Effector CD8-positive, alpha-beta T cell (primary cell): Measurements from ENCODE around the gene PHF2.

Experiments
- DNase-seq: peaks from one replicate; lab custom pipeline; 2025; lab: John Stamatoyannopoulos, UW

PHF2 gene

DNA sequence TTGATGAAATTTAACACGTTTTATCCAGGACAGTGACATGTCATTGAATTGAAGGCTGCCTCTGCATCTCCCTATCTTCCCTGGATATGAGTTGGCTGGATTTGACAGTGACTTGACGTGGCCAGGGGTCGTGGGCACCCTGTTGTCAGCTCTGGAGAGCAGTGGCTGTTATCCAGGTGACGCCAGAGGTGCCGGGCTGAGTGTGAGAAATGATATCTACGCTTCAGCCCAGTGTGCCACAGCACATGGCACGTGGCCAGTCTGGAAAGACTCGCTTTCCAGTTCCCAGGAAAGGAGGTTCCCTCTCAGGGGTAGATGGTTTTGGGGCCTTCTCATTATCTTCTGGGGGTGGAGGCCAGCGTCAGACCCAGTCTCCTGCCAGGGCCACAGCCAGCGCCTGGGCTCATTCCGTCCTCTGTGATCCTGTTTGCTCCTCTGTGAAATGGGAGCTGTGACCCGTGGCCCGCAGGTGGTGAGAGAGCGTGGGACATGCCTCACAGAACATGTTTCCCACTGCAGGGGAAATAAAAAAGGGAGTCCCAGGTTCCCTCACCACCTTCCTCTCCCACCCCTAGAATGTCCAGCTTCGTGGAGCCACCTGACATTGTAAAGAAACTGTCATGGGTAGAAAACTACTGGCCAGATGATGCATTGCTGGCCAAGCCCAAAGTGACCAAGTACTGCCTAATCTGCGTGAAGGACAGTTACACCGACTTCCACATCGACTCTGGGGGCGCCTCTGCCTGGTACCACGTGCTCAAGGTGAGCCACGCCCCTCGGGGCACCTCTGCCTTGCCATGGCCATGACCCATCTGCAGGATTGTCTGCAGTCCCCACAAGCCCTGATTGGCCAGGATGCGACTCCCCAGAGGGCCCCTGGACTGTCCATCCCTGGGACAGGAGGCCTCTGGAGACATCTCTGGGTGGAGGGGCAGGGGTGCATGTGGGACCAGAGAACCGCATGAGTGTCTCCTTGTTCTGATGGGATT lies 76.5 kb downstream of the PHF2 start:
- DNase-seq = no peak

DNA sequence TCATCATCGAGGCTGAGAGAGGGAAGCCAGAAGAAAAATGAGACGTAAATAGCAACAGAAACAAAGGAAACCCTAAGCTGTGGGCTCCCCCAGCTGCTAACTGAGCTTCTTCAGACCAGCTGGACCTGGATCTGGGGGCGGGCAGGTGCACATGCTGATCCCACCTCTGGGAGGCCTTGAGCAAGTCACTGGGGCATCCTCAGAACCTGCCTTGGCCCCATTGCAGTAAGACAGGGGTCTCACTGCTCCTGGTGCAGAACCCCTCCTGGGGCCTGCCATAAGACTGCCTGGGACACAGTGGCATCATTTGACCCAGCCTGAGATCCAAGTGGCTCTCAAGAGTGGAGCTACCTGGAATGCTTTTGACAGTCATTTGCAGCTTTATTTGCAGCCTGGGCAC lies 77.4 kb downstream of the PHF2 start:
- no peak for DNase-seq

DNA sequence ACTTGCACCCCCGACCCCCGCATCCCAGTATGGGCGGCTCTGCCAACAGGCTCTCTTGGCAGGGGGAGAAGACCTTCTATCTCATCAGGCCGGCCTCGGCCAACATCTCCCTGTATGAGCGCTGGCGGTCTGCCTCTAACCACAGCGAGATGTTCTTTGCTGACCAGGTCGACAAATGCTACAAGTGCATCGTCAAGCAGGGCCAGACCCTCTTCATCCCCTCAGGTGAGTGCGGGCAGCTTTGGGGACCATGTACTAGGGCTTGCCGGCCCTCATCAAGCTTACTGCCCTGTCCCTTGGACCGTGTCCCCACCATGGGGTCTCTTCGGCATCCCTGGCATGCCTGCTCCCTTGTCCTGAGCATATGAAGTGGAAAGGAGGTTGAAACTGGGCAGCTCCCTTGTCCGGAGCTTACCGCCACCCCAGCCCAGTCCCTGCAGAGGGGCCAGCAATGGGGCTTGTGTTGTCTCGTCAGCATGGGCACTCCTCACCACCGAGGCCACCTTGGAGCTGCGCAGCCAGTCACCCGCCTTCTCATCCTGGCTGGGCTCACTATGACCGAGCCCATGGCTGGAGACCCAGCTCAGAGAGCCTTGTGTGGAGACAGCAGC lies 78.1 kb downstream of the PHF2 start:
- DNase-seq = no peak

DNA sequence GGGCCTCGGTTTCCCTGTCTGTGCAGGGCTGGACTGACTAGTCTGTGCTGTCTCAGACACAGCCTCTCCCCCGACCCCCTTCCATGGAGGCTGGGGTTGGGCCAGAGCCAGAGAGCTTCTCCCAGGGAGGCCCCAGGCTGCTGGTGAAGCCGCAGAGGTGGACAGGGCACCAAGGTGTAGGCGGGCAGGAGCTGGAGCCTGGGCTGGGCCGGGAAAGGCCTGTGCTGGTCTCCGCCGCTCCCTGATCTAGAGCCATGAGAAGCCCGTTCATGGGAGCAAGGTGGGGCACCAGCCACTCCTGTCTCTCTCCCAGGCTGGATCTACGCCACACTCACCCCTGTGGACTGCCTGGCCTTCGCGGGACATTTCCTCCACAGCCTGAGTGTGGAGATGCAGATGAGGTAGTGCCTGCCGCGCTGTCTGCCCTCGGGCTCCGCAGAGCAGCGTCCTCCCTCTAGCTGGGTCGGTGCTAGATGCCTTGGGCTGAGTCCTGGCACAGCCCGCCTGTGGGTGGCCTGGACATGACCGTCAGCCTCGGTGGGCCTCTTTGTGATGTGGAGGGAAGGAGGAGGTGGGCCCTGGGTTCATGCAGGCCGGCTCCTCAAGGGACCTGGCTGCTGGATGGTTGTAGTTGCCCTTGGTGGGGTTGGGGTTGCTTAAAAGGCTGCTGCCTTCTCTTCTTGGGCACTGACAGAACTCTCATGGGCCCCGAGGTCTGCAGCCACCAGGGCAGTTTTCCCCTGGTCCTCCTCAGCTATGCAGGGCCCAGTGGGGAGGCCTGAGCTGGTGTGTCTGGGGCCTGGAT lies 79.4 kb downstream of the PHF2 start:
- no peak for DNase-seq

DNA sequence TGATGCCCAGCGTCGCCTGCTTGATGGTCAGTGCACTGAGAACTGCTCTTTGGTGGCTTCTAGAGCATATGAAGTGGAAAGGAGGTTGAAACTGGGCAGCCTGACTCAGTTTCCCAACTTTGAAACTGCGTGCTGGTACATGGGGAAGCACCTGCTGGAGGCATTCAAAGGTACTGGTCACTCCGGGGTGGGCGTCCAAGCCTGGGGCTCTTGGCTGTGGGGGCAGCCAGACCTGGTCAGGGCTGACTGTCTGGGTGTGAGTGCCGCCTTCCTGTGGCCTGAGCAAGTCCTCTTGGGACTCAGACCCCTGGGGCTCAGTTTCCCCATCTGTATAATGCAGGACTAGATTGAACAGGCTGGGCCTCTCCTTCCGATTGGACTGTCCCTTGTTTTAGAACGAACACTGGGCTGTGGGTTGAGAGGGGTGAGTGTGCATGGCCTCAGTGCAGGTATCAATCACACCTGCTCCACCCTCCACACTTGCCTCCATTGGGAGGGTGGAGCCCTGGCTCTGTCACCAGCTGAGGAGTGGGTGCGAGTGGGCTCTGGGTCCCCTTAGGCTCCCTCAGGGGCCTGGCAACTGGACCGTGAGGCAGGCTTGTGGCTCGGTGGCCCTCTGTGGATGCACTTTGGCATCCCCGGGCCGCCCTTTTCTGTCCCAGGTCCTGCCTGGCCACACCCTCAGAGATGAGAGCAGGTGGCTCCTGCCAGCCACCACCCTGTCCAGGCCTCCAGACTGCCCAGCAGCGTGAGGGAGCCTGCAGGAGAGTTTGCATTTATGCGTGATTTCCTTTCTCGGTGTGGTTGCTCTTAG lies 80.2 kb downstream of the PHF2 start:
- DNase-seq = no peak

DNA sequence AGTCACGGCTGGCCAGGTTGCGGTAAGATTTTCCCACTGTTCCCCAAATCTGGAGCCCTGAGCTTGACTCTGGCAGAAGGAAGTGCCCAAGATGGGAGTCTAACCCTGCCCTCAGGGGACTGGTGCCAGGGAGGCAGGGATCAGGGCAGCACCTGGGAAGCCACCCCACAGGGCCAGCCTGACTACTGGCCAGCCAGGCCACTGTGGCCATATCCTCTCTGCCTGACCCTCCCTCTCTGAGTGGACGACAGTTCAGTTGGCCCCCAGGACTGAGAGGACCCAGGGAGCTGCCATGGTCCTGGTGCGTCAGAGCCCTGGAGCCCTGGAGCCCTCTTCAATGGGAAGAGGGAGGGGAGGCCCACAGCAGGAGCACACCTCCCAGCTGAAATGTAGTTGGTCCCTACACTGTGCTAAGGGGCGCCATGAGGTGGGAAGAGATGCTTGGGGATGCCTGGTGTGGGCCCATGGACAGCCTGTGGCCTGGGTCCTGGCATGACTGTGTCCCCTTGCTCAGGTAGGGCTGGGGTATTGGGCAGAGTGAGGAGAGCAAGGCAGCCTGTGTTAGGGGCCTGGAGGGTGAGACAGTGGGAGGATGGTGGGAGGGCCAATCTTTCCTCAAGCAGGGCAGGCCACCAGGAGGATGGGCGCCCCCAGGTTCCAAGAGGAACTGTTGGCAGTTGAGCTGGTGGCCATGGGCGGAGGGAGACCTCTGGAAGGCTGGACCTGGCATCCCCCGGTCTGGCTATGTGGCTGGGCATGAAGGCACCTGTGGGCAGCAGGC lies 81.1 kb downstream of the PHF2 start:
- no peak for DNase-seq

DNA sequence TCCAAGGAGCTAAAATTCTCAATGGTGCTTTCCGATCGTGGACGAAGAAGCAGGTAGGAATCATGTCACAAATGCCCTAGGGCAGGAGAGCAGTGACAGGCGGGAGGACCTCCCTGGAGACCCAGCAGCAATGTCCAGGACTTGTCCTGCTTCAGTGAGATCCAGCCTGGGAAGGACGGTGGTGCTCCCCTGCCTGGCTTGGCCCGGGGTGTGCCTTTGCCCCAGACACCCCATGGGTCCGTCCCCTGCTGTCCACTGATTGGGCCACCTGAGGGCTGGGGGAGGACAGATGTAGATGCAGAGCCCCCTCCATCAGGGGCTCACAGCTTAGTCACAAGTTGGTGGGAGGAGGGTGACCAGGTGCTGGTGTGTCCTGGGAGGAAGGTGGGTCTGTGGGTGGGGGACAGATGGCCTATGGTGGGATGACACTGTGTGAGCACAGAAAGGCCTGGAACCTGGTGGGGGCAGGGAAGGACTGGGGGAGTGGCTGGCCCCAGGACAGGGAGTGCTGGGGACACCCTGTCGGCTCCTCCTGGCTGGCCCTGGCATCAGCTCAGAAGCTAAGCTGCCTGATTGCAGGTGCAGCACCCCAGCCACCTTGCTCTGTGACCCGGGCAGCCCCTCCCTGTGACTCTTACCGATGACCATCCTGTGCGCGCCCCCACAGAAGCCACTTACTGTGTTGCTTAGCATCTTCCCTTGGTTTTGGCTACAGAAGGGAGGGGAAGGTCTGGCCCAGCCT lies 82.0 kb downstream of the PHF2 start:
- no peak for DNase-seq

DNA sequence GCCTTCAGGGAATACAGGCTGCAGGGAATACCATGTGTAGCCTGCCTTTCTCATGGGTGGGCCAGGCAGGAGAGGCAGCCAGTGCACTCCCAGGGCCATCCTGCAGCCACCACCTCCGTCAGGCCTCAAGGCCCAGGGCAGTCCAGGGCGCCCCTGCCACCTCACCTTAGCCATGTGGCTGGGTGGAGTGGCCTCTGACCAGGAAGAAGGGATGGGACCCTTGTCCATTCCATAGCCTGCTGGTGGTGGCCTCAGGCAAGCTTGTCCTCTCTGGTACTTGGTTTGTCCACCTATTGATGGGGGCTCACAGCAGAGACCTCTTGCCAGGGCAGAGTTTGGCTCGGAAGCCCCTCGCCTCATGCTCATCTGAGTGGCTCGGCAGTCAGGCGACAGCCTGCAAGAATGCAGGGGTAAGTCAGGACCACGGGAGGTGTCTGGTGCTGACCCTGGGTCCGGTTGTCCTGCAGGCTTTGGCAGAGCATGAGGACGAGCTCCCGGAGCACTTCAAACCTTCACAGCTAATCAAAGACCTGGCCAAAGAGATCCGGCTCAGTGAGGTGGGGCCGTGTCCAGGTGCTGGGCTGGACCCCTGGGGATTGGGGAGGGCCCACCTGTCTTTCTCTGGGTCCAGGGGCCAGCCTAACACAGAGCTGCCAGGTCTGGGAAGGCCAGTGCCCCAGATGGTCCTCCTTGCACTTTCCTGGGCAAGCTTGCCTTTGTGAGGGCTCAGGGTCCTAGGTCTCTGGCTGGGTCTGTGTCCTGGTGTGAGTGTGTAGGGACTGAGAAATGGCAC lies 82.9 kb downstream of the PHF2 start:
- DNase-seq = no peak

DNA sequence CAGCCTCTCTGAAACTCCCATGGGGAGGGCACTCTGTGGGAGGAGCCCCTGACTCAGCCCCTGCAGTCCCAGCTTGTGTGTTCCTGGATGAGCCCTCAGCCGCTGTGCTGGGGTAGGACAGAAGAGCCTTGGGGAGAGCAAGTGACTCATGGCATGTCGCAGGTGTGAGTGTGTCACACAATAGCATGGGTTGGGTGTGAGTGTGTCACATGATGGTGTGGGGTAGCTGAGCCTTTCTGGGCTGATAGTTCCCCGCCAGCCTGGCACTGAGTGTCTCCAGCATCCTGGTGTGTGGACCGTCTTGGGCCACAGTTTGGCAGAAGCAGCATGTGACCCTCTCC lies 83.4 kb downstream of the PHF2 start:
- no peak for DNase-seq

DNA sequence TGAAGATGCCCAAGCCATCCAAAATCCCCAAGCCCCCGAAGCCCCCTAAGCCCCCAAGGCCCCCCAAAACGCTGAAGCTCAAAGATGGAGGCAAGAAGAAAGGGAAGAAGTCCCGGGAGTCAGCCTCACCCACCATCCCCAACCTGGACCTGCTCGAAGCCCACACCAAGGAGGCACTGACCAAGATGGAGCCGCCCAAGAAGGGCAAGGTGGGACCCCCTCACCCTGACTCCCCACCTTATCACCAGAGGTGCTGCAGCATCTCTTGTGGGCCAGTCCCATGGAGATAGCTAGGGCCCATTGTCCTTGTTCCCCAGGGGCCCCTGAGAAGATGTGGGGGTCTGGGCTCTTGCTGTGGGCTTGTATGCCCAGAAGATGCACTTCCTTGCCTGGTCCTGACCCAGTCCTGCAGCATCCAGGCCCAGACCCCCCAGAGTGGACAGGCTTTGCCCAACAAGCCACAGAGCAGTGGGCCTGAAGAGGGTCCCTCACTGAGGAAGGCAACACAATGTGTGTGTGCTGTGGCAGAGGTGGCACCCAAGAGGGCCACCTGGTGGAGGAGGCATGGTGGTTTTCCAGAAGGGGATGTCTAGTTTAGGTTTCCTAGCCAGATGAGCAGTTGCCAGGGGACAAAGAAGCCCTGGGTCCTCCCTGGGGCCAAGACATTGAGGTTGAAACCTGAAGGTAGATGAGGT lies 84.1 kb downstream of the PHF2 start:
- no peak for DNase-seq

DNA sequence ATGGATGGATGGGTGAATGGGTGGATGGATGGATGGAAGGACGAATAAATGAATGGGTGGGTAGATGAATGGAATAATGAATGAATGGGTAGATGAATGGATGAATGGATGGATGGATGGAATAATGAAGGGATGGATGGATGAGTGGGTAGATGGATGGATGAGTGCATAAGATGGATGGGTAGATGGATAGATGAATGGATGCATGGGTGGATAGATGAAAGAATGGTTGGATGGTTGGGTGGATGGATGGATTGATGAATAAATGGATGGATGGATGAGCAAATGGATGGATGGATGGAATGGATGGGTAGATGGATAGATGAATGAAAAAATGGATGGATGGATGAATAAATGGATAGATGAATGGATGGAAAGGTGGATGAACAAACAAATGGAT lies 85.2 kb downstream of the PHF2 start:
- no peak for DNase-seq

DNA sequence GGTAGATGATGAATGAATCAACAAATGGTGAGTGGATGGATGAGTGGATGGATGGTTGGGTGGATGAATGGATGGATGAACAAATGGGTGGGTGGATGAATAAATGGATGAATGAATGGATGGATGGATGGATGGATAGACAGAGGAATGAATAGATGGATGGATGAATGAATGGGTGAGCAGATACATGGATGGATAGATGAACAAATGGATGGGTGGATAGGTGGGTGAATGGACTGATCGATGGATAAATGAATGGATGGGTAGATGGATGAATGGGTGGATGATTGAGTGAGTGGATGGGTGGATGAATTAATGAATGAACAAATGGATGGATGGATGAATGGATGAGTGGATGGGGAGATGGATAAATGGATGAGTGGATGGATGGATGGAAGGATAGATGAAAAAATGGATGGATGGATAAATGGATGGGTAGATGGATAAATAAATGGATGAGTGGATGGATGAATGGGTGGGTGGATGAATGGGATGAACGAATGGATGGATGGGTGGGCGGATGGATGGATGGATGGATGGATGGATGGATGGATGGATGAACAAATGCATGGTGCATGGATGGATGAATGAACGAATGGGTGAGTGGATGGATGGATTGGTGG lies 85.7 kb downstream of the PHF2 start:
- no peak for DNase-seq

DNA sequence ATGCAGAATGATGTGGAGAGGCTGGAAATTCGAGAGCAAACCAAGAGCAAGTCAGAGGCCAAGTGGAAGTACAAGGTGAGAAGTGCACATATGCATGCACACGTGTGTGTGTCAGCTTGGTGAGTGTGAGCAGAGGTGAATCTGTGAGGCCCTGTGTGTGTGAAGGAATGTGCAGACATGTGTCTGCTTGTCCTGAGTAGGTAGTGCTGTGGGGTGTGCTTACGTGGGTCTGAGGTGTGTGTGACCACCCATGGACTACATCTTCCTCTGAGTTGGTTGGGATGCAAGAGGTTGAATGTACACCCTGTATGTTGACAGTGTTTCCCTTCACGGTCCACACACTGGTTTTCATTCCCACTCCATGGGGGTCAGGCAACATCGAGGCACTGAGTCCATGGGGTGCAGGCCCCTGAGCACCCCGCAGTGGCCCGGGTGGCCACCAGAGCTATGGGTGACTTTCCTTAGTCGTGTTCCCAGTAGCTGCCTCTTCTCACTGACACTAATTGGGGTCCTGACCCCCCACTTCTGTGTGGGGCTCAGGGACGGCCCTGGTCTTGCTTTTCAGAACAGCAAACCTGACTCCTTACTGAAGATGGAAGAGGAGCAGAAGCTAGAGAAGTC lies 86.7 kb downstream of the PHF2 start:
- DNase-seq = no peak

DNA sequence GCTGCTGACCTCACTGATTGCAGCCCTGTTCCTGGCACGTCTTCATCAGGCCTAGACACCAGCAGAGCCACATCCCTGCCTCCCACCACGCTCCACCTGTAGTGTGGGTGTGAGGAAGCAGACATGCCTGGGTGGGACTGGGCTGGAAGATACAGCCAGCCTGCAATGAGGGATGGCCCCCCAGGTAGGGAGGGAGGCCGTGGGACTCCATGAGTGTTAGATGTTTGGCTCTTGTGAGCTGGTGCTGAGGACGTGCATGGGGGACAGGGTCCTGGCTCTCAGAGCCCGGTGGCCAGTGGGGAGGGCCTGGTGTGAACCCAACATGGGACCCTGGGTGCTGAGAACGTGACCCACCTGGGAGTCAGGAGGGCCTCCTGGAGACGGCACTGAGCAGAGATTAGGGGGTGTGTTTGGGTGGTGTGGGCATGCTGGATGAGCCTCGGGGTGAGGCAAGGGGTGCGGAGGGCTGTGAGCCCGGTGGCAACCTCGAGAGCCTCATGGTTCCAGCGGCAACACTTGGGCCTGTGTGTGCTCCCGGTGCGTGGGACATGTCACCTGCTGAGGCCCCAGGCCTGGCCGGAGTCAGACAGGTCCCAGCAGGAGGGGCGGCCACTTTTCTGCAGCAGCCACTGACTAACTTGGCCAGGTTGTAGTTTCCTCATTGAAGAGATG lies 87.6 kb downstream of the PHF2 start:
- no peak for DNase-seq

DNA sequence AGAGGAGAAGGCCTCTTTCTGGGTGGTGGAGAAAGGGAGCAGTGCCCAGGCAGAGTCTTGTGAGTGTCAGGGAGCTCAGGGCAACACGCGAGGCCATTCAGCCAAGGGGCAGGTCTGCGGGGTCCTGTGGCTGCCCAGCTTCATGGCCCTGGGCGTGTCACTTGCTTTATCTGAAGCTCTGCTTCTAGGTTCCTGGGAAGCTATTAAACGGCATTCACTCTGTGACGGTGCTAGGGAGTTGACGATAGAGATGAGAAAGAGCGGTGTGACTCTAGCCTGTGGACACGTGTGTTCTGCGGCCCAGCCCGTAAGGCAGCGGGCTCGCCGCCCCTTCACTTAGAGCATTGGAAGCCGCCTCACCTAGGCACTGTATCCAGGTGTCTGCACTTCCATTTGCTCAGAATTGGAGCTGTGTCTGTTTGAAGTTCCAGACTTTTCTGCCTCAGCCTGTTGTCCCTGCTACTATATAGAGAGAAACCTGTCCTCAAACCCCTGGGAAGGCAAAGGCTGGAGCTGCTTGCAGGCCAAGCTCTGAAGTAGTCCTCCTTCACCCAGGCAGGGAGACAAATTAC lies 88.3 kb downstream of the PHF2 start:
- DNase-seq = no peak

DNA sequence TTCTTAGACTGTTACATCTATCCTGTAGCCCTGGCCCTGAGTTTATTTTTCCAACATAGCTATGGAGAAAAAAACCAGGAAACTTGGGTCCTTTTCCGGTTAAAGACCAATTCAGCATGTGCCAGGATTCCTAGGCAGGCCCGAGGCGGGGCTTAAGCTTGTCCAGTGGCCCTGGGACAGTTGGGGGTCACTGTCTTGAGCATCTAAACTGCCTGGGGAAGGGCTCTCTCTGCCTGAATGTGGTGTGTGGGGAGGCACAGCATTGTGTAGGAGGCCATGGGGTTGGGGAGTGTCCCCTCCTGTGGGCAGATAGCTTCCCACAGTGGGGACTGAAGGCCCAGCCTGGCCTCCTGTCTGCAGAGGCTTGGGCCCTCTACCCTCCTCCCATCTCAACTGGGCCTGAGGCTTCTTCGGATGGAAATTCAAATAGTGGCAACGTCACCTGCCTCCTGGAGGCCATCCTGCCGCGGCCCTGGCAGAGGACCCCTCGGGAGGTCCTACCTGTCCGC lies 88.8 kb downstream of the PHF2 start:
- no peak for DNase-seq
